ENCODE measurements around the gene EEFSEC.

EEFSEC gene

DNA sequence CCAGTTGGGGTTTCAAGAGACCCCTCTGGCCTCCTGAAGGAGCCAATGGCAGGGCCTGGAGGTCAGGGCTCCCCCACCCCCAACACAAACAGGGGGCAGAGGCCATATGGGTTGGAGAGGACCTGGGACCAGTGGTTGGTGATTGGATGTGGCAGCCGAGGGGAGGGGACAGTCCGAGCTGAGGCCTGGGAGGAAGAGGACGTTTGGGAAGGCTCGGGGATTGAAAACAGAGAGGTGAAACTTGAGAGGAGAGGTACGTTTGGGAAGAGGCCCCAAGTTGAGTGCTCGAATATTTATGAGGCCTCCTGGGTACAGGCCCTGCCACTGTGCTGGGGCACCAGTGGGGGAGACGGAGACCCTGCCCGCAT, 259.7 kb downstream of the EEFSEC start:
- DNase-seq (no peak), ATAC-seq (no peak)

- DNase-seq (no peak), ATAC-seq (no peak)
These were observed 260.3 kb downstream of the EEFSEC start for GRCh38 chr3:128413413-128414205.

- no peak for ATAC-seq
These were observed 262.0 kb downstream of the EEFSEC start for GRCh38 chr3:128415200-128415772.

GRCh38 chr3:128415773-128416577, 262.7 kb downstream of the EEFSEC start:
- ATAC-seq: no peak
- DNase-seq: no peak

More at GRCh38 chr3:128415200-128415772, 262.0 kb downstream of the EEFSEC start:
- DNase-seq: no peak

DNA sequence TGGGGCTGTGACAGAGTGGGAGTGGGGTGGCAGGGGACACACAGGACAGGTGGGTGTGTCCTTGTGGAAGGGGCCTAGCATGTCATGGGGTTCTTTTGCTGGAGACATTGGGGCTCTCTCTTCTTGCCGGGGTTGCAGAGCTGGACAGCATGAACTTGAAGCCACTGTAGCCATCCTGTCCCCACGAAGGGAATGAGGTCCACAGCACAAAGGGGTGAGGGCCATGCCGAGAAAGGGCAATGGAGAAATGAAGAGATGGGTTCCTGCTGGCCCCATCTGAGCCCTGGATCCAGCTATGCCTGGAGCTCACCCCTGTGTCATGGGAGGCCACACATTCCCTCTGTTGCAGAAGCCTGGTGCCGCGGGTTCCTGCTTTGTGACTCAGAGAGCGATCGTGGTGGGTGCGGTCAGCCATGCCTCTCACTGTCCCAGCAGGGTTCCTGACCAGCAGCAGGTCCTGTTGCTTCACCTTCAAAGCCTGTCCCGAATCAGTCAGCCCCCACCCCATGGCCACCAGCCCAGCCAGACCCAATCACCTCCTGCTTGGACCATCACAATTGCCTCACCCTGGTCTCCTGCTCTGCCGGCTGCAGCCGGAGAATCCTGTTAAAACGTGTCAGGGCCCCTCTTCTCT, 263.4 kb downstream of the EEFSEC start:
- DNase-seq: no peak
- ATAC-seq: no peak

GRCh38 chr3:128418900-128419299, 265.6 kb downstream of the EEFSEC start:
- DNase-seq (no peak), ATAC-seq (no peak)

GRCh38 chr3:128419311-128419710, 266.0 kb downstream of the EEFSEC start:
- DNase-seq: no peak
- ATAC-seq: no peak

GRCh38 chr3:128420289-128420688, 267.0 kb downstream of the EEFSEC start:
- no peak for ATAC-seq
- no peak for DNase-seq

DNA sequence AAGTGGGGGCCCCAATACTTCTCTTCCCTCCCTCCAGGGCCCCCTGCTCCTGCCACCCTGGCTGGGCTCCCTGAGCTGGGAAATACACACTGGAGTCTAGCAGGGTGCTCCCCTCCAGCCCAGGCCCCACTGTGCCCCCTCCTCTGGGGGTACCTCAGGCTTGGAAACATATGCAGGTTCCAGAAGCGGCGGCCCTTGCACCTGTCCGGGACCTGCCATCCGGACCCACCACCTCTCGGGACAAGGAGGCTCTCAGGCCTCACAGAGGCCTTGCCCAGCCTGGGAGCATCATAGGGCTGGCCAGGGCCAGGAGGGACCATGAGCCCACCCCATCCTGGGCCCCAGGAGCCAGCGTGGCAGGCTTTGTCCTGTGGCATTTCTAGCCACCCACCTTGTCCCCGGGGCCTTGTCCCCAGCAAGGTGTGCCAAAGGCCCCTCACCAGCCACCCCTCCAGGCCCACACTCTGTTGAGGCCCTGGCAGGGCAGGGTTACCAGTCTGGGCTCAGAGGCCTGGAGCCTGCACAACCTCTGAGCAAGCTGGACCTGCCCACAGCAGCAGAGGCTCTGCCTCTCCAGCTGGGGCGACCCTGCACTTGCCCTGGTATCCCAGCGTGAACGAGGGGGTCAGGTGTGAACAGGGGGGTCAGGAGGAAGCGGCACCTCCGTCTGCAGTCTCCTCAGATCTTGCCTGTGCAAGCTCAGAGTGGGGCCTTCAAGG, 267.6 kb downstream of the EEFSEC start:
- ATAC-seq: no peak

GRCh38 chr3:128421439-128421836, 268.2 kb downstream of the EEFSEC start:
- ATAC-seq (no peak), DNase-seq (no peak)

More for the DNA sequence above, 267.6 kb downstream of the EEFSEC start:
- DNase-seq: no peak

DNA sequence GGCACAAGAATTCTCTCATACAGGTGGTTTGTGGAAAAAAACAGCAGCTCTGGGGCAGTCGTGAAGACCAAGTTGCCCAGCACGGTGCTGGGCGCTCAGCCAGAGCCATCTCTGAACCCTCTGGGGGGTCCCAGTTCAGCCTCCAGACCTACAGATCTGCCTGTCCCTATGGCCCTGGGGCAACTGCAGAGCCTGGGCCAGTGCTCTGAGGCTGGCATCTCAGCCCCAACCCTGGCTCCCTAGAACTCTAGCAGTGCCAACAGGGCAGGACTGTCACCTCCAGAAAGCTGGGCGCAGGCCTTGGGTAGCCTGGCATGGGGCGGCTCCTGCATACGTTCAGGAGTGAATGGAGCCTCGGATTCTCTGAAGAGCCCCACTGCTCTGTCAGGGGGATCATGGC, 268.7 kb downstream of the EEFSEC start:
- ATAC-seq: no peak

DNA sequence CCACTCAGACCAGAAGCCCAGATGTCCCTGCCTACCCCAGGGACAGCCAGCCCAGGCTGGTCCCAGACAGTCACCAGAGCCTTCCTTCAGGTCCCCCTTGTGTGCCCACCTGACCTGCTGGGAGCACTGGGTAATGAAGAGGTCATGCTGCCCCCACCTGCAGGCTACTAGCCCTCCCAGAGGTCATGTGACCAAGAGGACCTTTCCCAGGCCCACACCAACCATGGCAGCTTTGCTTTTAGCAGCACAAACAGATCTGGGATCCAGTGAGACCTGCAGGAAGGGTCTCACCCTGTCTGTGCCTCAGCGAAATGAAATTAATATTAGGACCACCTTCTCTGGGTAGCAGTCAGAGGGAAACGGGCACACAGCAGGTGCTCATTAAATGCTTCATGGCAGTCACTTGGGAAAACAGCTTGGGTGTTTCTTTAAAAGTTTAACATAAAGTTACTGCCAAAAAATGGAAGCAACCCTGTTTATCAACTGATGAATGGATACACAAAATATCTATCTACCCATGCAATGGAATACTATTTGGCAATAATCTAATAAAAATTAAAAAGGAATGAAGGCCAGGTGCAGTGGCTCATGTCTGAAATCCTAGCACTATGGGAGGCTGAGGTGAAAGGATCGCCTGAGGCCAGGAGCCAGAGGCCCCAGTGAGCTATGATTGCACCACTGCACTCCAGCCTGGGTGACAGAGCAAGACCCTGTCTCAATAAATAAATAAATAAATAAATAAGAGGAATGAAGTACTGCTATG, 269.7 kb downstream of the EEFSEC start:
- DNase-seq: no peak
- ATAC-seq: no peak

More for the DNA sequence above, 268.7 kb downstream of the EEFSEC start:
- no peak for DNase-seq

- ATAC-seq: no peak
- DNase-seq: no peak
These were observed 270.4 kb downstream of the EEFSEC start for GRCh38 chr3:128423525-128424147.

- ATAC-seq: no peak
These were observed 271.3 kb downstream of the EEFSEC start for GRCh38 chr3:128424508-128425069.

GRCh38 chr3:128425142-128425845, 272.0 kb downstream of the EEFSEC start:
- no peak for DNase-seq
- ATAC-seq: no peak

More at GRCh38 chr3:128424508-128425069, 271.3 kb downstream of the EEFSEC start:
- no peak for DNase-seq

- DNase-seq: no peak
- ATAC-seq: no peak
These were observed 272.5 kb downstream of the EEFSEC start for GRCh38 chr3:128425846-128426127.

- ATAC-seq: peak; percentile 80
- peak; percentile 72 for DNase-seq
These were observed 273.0 kb downstream of the EEFSEC start for GRCh38 chr3:128426128-128426921.

DNA sequence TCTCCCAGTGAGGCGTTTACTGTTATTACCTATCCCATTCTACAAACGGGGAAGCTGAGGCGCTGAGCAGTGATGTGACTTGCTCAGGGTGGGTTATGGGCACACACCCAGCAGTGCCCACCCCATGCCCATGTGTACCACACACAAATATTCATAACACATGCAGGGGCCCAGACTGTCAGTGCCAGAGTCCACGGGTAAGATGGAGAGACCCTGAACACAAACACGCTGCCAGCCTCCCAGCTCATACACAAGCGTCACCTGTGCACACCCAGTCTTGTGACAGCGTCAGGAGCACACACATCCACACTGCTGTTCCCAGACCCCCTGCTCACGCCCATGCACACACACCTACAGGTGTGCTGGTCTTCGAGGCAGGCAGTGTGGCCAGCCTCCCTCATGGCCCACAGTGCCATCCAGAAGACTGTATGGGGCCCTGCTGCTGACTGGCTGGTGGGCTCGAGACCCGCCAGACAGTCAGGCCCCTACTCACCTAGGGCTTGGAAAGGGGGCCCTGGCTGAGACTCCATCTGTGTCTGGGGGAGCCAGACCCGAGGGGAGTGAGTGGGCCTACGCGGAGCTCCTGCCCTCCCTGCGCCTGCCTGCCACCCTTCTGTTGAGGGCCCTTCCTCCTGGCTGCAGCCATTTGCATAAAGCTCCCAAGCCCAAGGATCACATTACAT, 274.0 kb downstream of the EEFSEC start:
- no peak for DNase-seq
- no peak for ATAC-seq
